Hepatocyte (in vitro differentiated cells): ENCODE results near the gene HCRTR1.
"Not testable (repeated sequence)": the region's sequence is repeated elsewhere in the genome, so short reads cannot be mapped to it uniquely, and the experiment has no call there.

ENCODE experiments used
- EZH2 ChIP-seq: fragments of 200-600 bp; sonication (generic); IDR thresholded peaks from 2 replicates; pipeline ENCODE4 v1.6.1; 2016; ENCODE audit warnings: antibody characterized with exemption, mild to moderate bottlenecking, borderline replicate concordance
- EZH2phosphoT487 ChIP-seq: fragments of 200-600 bp; sonication (generic); IDR thresholded peaks from one replicate; pipeline ENCODE4 v1.6.1; 2018; ENCODE audit warnings: antibody characterized with exemption, mild to moderate bottlenecking, low read depth, moderate library complexity; ENCODE audit not compliant: unreplicated experiment, severe bottlenecking
- TF ChIP-seq, protein P1 (sequence below): fragments of 200-600 bp; sonication (generic); IDR thresholded peaks from 2 replicates; pipeline ENCODE4 v1.5.1; 2016; ENCODE audit warnings: antibody characterized with exemption, mild to moderate bottlenecking; ENCODE audit not compliant: poor library complexity

DNA sequence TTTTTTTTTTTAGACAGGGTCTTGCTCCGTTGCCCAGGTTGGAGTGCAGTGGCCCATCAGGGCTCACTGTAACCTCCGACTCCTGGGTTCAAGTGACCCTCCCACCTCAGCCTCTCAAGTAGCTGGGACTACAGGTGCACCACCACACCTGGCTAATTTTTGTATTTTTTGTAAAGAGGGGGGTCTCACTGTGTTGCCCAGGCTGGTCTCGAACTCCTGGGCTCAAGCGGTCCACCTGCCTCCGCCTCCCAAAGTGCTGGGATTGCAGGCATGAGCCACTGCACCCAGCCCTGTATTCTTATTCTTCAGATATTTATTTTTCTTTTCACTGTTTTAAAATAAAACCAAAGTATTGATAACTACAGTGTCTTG is 30.2 kb upstream of the HCRTR1 start:
- TF ChIP-seq, protein P1, sequence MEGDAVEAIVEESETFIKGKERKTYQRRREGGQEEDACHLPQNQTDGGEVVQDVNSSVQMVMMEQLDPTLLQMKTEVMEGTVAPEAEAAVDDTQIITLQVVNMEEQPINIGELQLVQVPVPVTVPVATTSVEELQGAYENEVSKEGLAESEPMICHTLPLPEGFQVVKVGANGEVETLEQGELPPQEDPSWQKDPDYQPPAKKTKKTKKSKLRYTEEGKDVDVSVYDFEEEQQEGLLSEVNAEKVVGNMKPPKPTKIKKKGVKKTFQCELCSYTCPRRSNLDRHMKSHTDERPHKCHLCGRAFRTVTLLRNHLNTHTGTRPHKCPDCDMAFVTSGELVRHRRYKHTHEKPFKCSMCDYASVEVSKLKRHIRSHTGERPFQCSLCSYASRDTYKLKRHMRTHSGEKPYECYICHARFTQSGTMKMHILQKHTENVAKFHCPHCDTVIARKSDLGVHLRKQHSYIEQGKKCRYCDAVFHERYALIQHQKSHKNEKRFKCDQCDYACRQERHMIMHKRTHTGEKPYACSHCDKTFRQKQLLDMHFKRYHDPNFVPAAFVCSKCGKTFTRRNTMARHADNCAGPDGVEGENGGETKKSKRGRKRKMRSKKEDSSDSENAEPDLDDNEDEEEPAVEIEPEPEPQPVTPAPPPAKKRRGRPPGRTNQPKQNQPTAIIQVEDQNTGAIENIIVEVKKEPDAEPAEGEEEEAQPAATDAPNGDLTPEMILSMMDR: not testable (repeated sequence)
- TF ChIP-seq EZH2phosphoT487, EZH2: not testable (repeated sequence)
